Heart right ventricle (tissue), 16 donors: Measurements from ENCODE around the gene PPP1R16B. TPM values are rescaled to one million over a fixed set of nuclear protein-coding genes. Genes with fewer than 3 reads are reported as not detected.
A peak's percentile ranks its signal among the peaks of the same experiment; 100 is the strongest.

Experiments
- ATAC-seq, 8 donors: fragments of 200-7000 bp; cut with Tn5 transposase; one replicate each; pipeline ENCODE4 v1.9.1; 2020; ENCODE audit warnings: mild to moderate bottlenecking in 8 of 8, moderate library complexity in 8 of 8, moderate number of reproducible peaks in 1 of 8
- DNase-seq, 2 donors: peaks; one replicate each; pipeline ENCODE4 v3.0.0-alpha.2; 2020
- H3K27ac ChIP-seq, 10 donors: fragments of 200-600 bp; sonication (generic) in 2 of 10; one replicate each; pipeline versions ENCODE4 v1.5.0 to v1.8.0; 2020 to 2022; ENCODE audit warnings: mild to moderate bottlenecking in 3 of 10
- H3K27me3 ChIP-seq, 7 donors: fragments of 200-600 bp; one replicate each; pipeline ENCODE4 v1.8.0; 2021 to 2022; ENCODE audit warnings: mild to moderate bottlenecking in 2 of 7
- H3K36me3 ChIP-seq, 9 donors: fragments of 200-600 bp; sonication (generic) in 1 of 9; one replicate each; pipeline versions ENCODE4 v1.5.0 to v1.8.0; 2020 to 2022; ENCODE audit warnings: mild to moderate bottlenecking in 2 of 9
- H3K4me1 ChIP-seq, 9 donors: fragments of 200-600 bp; sonication (generic) in 1 of 9; one replicate each; pipeline versions ENCODE4 v1.5.0 to v1.8.0; 2020 to 2022; ENCODE audit warnings: mild to moderate bottlenecking in 4 of 9
- H3K4me3 ChIP-seq, 10 donors: fragments of 200-600 bp; sonication (generic) in 2 of 10; one replicate each; pipeline versions ENCODE4 v1.5.0 to v1.8.0; 2020 to 2022; ENCODE audit warnings: mild to moderate bottlenecking in 7 of 10, moderate library complexity in 2 of 10
- H3K9me3 ChIP-seq, 11 donors: fragments of 200-600 bp in 10 of 11; sonication (generic) in 2 of 11; one replicate each; pipeline versions ENCODE4 v1.5.0 to v1.8.0; 2013 to 2022; ENCODE audit warnings: mild to moderate bottlenecking in 2 of 11, control low read depth in 1 of 11, moderate library complexity in 1 of 11
- CTCF ChIP-seq, 9 donors: fragments of 200-600 bp; sonication (generic) in 2 of 9; IDR thresholded peaks; one replicate each; pipeline versions ENCODE4 v1.5.0 to v1.8.0; 2021 to 2022; ENCODE audit warnings: antibody characterized with exemption in 9 of 9, mild to moderate bottlenecking in 5 of 9, moderate library complexity in 1 of 9
- WGBS, 2 donors: extraction: QIAGEN DNeasy Blood & Tissue Kit; methylation state at CpG; one replicate each; pipeline ENCODE4 v1.1.7; 2013; ENCODE audit warnings: inconsistent platforms in 1 of 2; 5-methylcytosine and 5-hydroxymethylcytosine counted together
- intact Hi-C, 10 donors: fragments of 100-400 bp; cut with DNase I; formaldehyde crosslinking; loops; one replicate each; pipeline versions ENCODE4 v1.11.1 to v1.14.2; 2022
- polyA plus RNA-seq, 2 donors: library from polyadenylated mRNA; stranded (reverse); fragments of 200-250 nt; gene quantifications; one replicate each; pipeline ENCODE4 v1.2.3, GENCODE V29; 2013
- total RNA-seq, 10 donors: library from RNA; stranded (reverse); fragmentation: NEBNext Ultra II Directional in 3 of 10; extraction: Animal tissue kit (Norgen Biotek cat#: 25700) in 3 of 10; gene quantifications; one replicate each; pipeline versions ENCODE4 v1.2.1 to v1.2.4, GENCODE V29; 2021 to 2023
- donor health status: Arrhythmogenic right ventricular cardiomyopathy.
- donor health status: ischemic (EF 13 %, LVEDD 7.1; RV severe dilation, severe dysfunction).
- donor health status: healthy with polysubstance abuse.
- donor health status: DM: no; HTN: yes; CAD: no.
- donor health status: DM: no; HTN: no; CAD: no.
- donor health status: ischemic (EF 25% LVEDD 6.9; RV normal size, moderate dysfunction).
- donor health status: ischemic (EF 25% LVEDD 5.7; RV mildly dilated, moderate dysfunction).
- donor health status: healthy.
- donor health status: DM: yes; HTN: yes; CAD: no.
- donor health status: Ischemic cardiomyopathy.
- donor health status: ischemic (EF 35%, LVEDD 5.7; RV mildly dilated, moderate dysfunction).
- donor health status: nonischemic (EF 11% LVEDD 7.7; RV severe dilation, severe dysfunction).
- donor health status: DM: yes; HTN: yes; CAD: no.
- donor health status: PGD.
- donor health status: ischemic (EF 29% LVEDD 5.4; RV normal size, mild dysfunction).
- donor health status: nonischemic (EF 23%, LVEDD 6.1; RV moderate dilation, normal function).

PPP1R16B gene
- total and polyA plus RNA-seq, 12 donors, result 2.5 to 13.8 (median 5.8) TPM

GRCh38 chr20:38804221-38804620 is 1.3 kb upstream of the PPP1R16B start:
- ATAC-seq, result no peak
- intact Hi-C loops, result loop anchor here in 2 of 10 donors (10.0 kb wide), 2 partner anchors 71 to 91 kb away; no protein-coding TSS in a partner anchor

GRCh38 chr20:38804682-38805501 is 605 bp upstream of the PPP1R16B start:
- 42 to 48% methylated on average over 18 of the region's 18 CpGs for WGBS, 2 donors
- TF ChIP-seq CTCF (IDR thresholded peaks at IDR 0.05), result no peak
- Histone ChIP-seq H3K9me3 (no peaks in the 10 kb centered on the region), H3K4me1 (peaks cover 4 to 71% (median 38%) of the 10 kb centered on the region in 9 donors), H3K27ac (peak overlapping the region; percentile 79 to 93 (median 88)), H3K4me3 (peak overlapping the region; percentile 65 to 84 (median 80)), H3K27me3 (peaks cover 10 to 38% (median 28%) of the 10 kb centered on the region in 7 donors), H3K36me3 (peaks cover 0 to under 1% (median 0%) of the 10 kb centered on the region in 9 donors)
- peak; percentile 24 to 66 (median 48) for ATAC-seq
- peak in 1 of 2 donors; percentile 32 for DNase-seq
- intact Hi-C loops, result loop anchor here in 4 of 10 donors (5.0 to 10.0 kb wide), 4 partner anchors 70 to 90 kb away; no protein-coding TSS in a partner anchor

More at GRCh38 chr20:38804221-38804620, 1.3 kb upstream of the PPP1R16B start:
- H3K4me3 ChIP-seq, result no peak overlapping the region
- peaks cover 4 to 69% (median 42%) of the 10 kb centered on the region in 9 donors for H3K4me1 ChIP-seq
- H3K36me3 ChIP-seq, result no peaks in the 10 kb centered on the region
- peaks cover 10 to 35% (median 28%) of the 10 kb centered on the region in 7 donors for H3K27me3 ChIP-seq
- peak overlapping the region; percentile 79 to 93 (median 88) for H3K27ac ChIP-seq
- H3K9me3 ChIP-seq, result no peaks in the 10 kb centered on the region
- no peak for DNase-seq
- WGBS, 2 donors, result 58 to 68% methylated on average over 3 of the region's 3 CpGs
- TF ChIP-seq CTCF (IDR thresholded peaks at IDR 0.05), result no peak

- Histone ChIP-seq H3K27ac (peak overlapping the region; percentile 79 to 93 (median 88)), H3K4me1 (peaks cover 4 to 80% (median 47%) of the 10 kb centered on the region in 9 donors), H3K9me3 (no peaks in the 10 kb centered on the region), H3K27me3 (peaks cover 10 to 46% (median 28%) of the 10 kb centered on the region in 7 donors), H3K36me3 (peaks cover 0 to 8% (median 0%) of the 10 kb centered on the region in 9 donors), H3K4me3 (peak overlapping the region; percentile 65 to 84 (median 80))
- TF ChIP-seq CTCF (IDR thresholded peaks at IDR 0.05), result peak in 1 of 9 donors; percentile 4
- 0 to 1% methylated on average over 67 to 81 of the region's 81 CpGs for WGBS, 2 donors
- intact Hi-C loops, result loop anchor here in 4 of 10 donors (5.0 to 10.0 kb wide), 4 partner anchors 69 to 89 kb away; no protein-coding TSS in a partner anchor
- ATAC-seq (peak; percentile 7 to 72 (median 36)), DNase-seq (peak in 1 of 2 donors; percentile 28)
Observed at GRCh38 chr20:38805958-38806854, 709 bp downstream of the PPP1R16B start.
